Liver (tissue), 9 donors: ENCODE data around the gene TENM3. TPM values are rescaled to one million over a fixed set of nuclear protein-coding genes. Genes with fewer than 3 reads are reported as not detected.

Experiments
- DNase-seq: peaks from one replicate; pipeline ENCODE4 v3.0.0-alpha.2; 2017; ENCODE audit warnings: low spot score
- H3K27ac ChIP-seq, 2 donors: one replicate each; pipeline ENCODE4 v1.7.0; 2013; ENCODE audit warnings: inconsistent platforms in 2 of 2, low read length in 2 of 2, control low read depth in 1 of 2, low read depth in 1 of 2, mild to moderate bottlenecking in 1 of 2
- H3K27me3 ChIP-seq, 4 donors: one replicate each; pipeline versions ENCODE4 v1.6.1 to v1.7.0; 2013; ENCODE audit warnings: low read length in 3 of 4, inconsistent platforms in 1 of 4, mild to moderate bottlenecking in 1 of 4, moderate library complexity in 1 of 4; ENCODE audit not compliant: control insufficient read depth in 4 of 4, insufficient read depth in 4 of 4
- H3K36me3 ChIP-seq, 4 donors: one replicate each; pipeline versions ENCODE4 v1.6.1 to v1.7.0; 2013; ENCODE audit warnings: low read length in 3 of 4, mild to moderate bottlenecking in 3 of 4, low read depth in 1 of 4, moderate library complexity in 1 of 4; ENCODE audit not compliant: control insufficient read depth in 4 of 4, insufficient read depth in 3 of 4
- H3K4me1 ChIP-seq, 4 donors: one replicate each; pipeline versions ENCODE4 v1.6.1 to v1.7.0; 2013; ENCODE audit warnings: low read length in 3 of 4, mild to moderate bottlenecking in 3 of 4, moderate library complexity in 1 of 4; ENCODE audit not compliant: control insufficient read depth in 4 of 4, insufficient read depth in 4 of 4
- H3K4me3 ChIP-seq, 3 donors: one replicate each; pipeline versions ENCODE4 v1.6.1 to v1.7.0; 2013; ENCODE audit warnings: low read length in 3 of 3, control low read depth in 1 of 3, low read depth in 1 of 3, mild to moderate bottlenecking in 1 of 3
- H3K9ac ChIP-seq, 2 donors: one replicate each; pipeline ENCODE4 v1.7.0; 2013; ENCODE audit warnings: low read length in 2 of 2, mild to moderate bottlenecking in 2 of 2, moderate library complexity in 2 of 2, control low read depth in 1 of 2, low read depth in 1 of 2
- H3K9me3 ChIP-seq, 4 donors: one replicate each; pipeline versions ENCODE4 v1.6.1 to v1.7.0; 2013; ENCODE audit warnings: low read length in 3 of 4; ENCODE audit not compliant: control insufficient read depth in 4 of 4
- EGR1 ChIP-seq, 2 donors: IDR thresholded peaks; 2 replicates each; pipeline ENCODE4 v1.6.1; 2016 to 2018; ENCODE audit warnings: antibody characterized with exemption in 2 of 2, low read depth in 2 of 2
- FOXA1 ChIP-seq: IDR thresholded peaks from 2 replicates; pipeline ENCODE4 v1.6.1; 2016; ENCODE audit warnings: antibody characterized with exemption
- FOXA2 ChIP-seq: IDR thresholded peaks from 2 replicates; pipeline ENCODE4 v1.6.1; 2016; ENCODE audit warnings: antibody characterized with exemption
- GABPA ChIP-seq, 2 donors: IDR thresholded peaks in 1 of 2; conservative IDR thresholded peaks in 1 of 2; 2 replicates each; pipeline ENCODE4 v1.6.1; 2016; ENCODE audit warnings: antibody characterized with exemption in 2 of 2, mild to moderate bottlenecking in 1 of 2, moderate library complexity in 1 of 2
- HNF4A ChIP-seq, 2 donors: conservative IDR thresholded peaks; 2 replicates each; pipeline ENCODE4 v1.6.1; 2016; ENCODE audit warnings: antibody characterized with exemption in 2 of 2, mild to moderate bottlenecking in 2 of 2
- HNF4G ChIP-seq: IDR thresholded peaks from 2 replicates; pipeline ENCODE4 v1.6.1; 2016; ENCODE audit warnings: antibody characterized with exemption
- JUND ChIP-seq, 2 donors: IDR thresholded peaks; 2 replicates each; pipeline ENCODE4 v1.6.1; 2016; ENCODE audit warnings: antibody characterized with exemption in 2 of 2
- NR2F2 ChIP-seq: IDR thresholded peaks from 2 replicates; pipeline ENCODE4 v1.6.1; 2016; ENCODE audit warnings: antibody characterized with exemption
- RAD21 ChIP-seq, 2 donors: IDR thresholded peaks; 2 replicates each; pipeline ENCODE4 v1.6.1; 2016; ENCODE audit warnings: antibody characterized with exemption in 2 of 2, mild to moderate bottlenecking in 2 of 2
- RXRA ChIP-seq, 2 donors: IDR thresholded peaks; 2 replicates each; pipeline ENCODE4 v1.6.1; 2017 to 2018; ENCODE audit warnings: antibody characterized with exemption in 2 of 2, mild to moderate bottlenecking in 1 of 2
- SP1 ChIP-seq: IDR thresholded peaks from 2 replicates; pipeline ENCODE4 v1.6.1; 2018; ENCODE audit warnings: antibody characterized with exemption, mild to moderate bottlenecking
- TAF1 ChIP-seq: conservative IDR thresholded peaks from 2 replicates; pipeline ENCODE4 v1.6.1; 2016; ENCODE audit warnings: antibody characterized with exemption, mild to moderate bottlenecking
- YY1 ChIP-seq: IDR thresholded peaks from 2 replicates; pipeline ENCODE4 v1.6.1; 2016; ENCODE audit warnings: antibody characterized with exemption, mild to moderate bottlenecking
- WGBS: extraction: QIAGEN DNeasy Blood & Tissue Kit; methylation state at CpG from one replicate; pipeline ENCODE4 v1.1.7; 2013; 5-methylcytosine and 5-hydroxymethylcytosine counted together
- polyA plus RNA-seq, 2 donors: library from polyadenylated mRNA; stranded (reverse) in 1 of 2; unstranded in 1 of 2; fragments of 200-250 nt in 1 of 2; fragments of >200 nt in 1 of 2; fragmentation: Nextera tagmentation in 1 of 2; extraction: Ambion mirVana in 1 of 2; gene quantifications; one replicate each; pipeline versions ENCODE4 v1.2.1 to v1.2.3, GENCODE V29; 2013 to 2015
- total RNA-seq, 2 donors: library from RNA; depleted of rRNA; stranded (reverse); fragments of >200 nt; gene quantifications; one replicate each; pipeline ENCODE4 v1.2.3, GENCODE V29; 2014
- TF ChIP-seq, protein P1 (sequence below): IDR thresholded peaks from 2 replicates; pipeline ENCODE4 v1.6.1; 2016; ENCODE audit warnings: antibody characterized with exemption, mild to moderate bottlenecking
- TF ChIP-seq, protein P2 (sequence below): IDR thresholded peaks from 2 replicates; pipeline ENCODE4 v1.6.1; 2016; ENCODE audit warnings: antibody characterized with exemption
- TF ChIP-seq, protein P3 (sequence below): IDR thresholded peaks from 2 replicates; pipeline ENCODE4 v1.6.1; 2016; ENCODE audit warnings: antibody characterized with exemption
- TF ChIP-seq, protein P4 (sequence below): fragments of 150-350 bp; IDR thresholded peaks from 2 replicates; pipeline ENCODE4 v1.5.1; 2017; ENCODE audit warnings: improper control_type of control experiment, low read depth, low read length; ENCODE audit not compliant: missing input control
- TF ChIP-seq, protein P5 (sequence below): IDR thresholded peaks from 2 replicates; pipeline ENCODE4 v1.6.1; 2016; ENCODE audit warnings: antibody characterized with exemption
- donor health status: healthy.
- donor health status: healthy.
- donor health status: healthy.
- donor health status: healthy.
- donor health status: healthy.

Gene TENM3
- total and polyA plus RNA-seq, 4 donors: 0.32 to 16.8 (median 0.70) TPM

DNA sequence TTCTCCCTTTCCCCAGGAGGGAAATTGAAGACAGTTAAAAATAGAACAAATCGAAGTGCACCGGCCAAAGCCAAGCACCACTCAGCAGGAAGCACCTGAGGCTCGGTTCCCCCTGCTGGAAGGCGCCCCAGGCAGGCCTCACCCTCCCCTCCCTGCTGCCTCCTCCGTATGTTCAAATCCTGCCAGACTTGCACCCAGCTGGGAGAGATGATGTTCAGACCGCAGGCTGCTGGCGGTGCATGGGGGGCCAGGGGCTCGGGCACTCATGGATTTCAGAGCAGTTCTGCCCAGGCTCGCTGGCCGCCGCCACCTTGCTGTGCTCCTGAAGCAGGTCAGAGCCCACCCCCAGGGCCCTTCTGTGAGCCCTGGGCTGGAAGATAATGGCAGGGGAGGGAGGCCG, 582.6 kb downstream of the TENM3 start:
- TF ChIP-seq RAD21 (IDR thresholded peaks at IDR 0.05) (no peak), HNF4A (conservative IDR thresholded peaks at IDR 0.05) (no peak), TAF1 (no peak), NR2F2 (no peak), YY1 (no peak), SP1 (no peak), JUND (IDR thresholded peaks at IDR 0.05) (no peak), HNF4G (no peak), FOXA1 (no peak), EGR1 (IDR thresholded peaks at IDR 0.05; ENCODE audit: low read depth in 2 of 2) (no peak), FOXA2 (no peak), RXRA (IDR thresholded peaks at IDR 0.05) (no peak)
- TF ChIP-seq, protein P1, sequence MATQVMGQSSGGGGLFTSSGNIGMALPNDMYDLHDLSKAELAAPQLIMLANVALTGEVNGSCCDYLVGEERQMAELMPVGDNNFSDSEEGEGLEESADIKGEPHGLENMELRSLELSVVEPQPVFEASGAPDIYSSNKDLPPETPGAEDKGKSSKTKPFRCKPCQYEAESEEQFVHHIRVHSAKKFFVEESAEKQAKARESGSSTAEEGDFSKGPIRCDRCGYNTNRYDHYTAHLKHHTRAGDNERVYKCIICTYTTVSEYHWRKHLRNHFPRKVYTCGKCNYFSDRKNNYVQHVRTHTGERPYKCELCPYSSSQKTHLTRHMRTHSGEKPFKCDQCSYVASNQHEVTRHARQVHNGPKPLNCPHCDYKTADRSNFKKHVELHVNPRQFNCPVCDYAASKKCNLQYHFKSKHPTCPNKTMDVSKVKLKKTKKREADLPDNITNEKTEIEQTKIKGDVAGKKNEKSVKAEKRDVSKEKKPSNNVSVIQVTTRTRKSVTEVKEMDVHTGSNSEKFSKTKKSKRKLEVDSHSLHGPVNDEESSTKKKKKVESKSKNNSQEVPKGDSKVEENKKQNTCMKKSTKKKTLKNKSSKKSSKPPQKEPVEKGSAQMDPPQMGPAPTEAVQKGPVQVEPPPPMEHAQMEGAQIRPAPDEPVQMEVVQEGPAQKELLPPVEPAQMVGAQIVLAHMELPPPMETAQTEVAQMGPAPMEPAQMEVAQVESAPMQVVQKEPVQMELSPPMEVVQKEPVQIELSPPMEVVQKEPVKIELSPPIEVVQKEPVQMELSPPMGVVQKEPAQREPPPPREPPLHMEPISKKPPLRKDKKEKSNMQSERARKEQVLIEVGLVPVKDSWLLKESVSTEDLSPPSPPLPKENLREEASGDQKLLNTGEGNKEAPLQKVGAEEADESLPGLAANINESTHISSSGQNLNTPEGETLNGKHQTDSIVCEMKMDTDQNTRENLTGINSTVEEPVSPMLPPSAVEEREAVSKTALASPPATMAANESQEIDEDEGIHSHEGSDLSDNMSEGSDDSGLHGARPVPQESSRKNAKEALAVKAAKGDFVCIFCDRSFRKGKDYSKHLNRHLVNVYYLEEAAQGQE: no peak
- TF ChIP-seq, protein P2, sequence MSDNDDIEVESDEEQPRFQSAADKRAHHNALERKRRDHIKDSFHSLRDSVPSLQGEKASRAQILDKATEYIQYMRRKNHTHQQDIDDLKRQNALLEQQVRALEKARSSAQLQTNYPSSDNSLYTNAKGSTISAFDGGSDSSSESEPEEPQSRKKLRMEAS: no peak
- H3K9me3 ChIP-seq: no peaks in the 10 kb centered on the region
- no peak overlapping the region for H3K27ac ChIP-seq
- no peaks in the 10 kb centered on the region for H3K27me3 ChIP-seq
- no peaks in the 10 kb centered on the region for H3K4me1 ChIP-seq
- WGBS: 77% methylated on average over 12 of the region's 12 CpGs
- H3K9ac ChIP-seq: no peak overlapping the region
- no peaks in the 10 kb centered on the region for H3K36me3 ChIP-seq
- no peak for DNase-seq
- no peak overlapping the region for H3K4me3 ChIP-seq

DNA sequence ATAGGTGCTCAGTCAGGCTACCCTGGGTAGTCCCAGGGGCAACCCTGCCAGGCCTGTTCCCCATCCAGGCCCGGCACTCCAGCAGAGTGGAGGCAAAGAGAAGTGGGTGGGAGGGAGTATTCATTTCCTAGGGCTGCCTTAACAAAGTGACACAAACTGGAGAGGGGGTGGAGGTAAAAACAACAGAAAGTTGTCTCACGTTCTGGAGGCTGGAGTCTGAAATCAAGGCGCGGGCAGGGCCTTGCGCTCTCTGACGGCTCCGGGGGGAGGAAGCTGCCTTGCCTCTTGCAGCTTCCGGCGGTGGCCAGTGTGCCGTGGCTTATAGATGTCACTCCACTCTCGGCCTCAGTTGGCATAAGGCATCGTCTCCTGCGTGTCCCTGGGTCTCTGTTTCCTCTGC, 583.2 kb downstream of the TENM3 start:
- no peak overlapping the region for H3K4me3 ChIP-seq
- no peaks in the 10 kb centered on the region for H3K36me3 ChIP-seq
- TF ChIP-seq GABPA (IDR thresholded peaks at IDR 0.05 in 1 of 2, conservative IDR thresholded peaks at IDR 0.05 in 1 of 2) (no peak), FOXA1 (no peak), RXRA (IDR thresholded peaks at IDR 0.05) (no peak), EGR1 (IDR thresholded peaks at IDR 0.05; ENCODE audit: low read depth in 2 of 2) (no peak), TAF1 (no peak), NR2F2 (no peak), SP1 (no peak), FOXA2 (no peak), JUND (IDR thresholded peaks at IDR 0.05) (no peak), HNF4G (no peak)
- TF ChIP-seq, protein P3, sequence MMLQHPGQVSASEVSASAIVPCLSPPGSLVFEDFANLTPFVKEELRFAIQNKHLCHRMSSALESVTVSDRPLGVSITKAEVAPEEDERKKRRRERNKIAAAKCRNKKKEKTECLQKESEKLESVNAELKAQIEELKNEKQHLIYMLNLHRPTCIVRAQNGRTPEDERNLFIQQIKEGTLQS: no peak
- TF ChIP-seq, protein P4, sequence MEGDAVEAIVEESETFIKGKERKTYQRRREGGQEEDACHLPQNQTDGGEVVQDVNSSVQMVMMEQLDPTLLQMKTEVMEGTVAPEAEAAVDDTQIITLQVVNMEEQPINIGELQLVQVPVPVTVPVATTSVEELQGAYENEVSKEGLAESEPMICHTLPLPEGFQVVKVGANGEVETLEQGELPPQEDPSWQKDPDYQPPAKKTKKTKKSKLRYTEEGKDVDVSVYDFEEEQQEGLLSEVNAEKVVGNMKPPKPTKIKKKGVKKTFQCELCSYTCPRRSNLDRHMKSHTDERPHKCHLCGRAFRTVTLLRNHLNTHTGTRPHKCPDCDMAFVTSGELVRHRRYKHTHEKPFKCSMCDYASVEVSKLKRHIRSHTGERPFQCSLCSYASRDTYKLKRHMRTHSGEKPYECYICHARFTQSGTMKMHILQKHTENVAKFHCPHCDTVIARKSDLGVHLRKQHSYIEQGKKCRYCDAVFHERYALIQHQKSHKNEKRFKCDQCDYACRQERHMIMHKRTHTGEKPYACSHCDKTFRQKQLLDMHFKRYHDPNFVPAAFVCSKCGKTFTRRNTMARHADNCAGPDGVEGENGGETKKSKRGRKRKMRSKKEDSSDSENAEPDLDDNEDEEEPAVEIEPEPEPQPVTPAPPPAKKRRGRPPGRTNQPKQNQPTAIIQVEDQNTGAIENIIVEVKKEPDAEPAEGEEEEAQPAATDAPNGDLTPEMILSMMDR: no peak
- TF ChIP-seq, protein P5, sequence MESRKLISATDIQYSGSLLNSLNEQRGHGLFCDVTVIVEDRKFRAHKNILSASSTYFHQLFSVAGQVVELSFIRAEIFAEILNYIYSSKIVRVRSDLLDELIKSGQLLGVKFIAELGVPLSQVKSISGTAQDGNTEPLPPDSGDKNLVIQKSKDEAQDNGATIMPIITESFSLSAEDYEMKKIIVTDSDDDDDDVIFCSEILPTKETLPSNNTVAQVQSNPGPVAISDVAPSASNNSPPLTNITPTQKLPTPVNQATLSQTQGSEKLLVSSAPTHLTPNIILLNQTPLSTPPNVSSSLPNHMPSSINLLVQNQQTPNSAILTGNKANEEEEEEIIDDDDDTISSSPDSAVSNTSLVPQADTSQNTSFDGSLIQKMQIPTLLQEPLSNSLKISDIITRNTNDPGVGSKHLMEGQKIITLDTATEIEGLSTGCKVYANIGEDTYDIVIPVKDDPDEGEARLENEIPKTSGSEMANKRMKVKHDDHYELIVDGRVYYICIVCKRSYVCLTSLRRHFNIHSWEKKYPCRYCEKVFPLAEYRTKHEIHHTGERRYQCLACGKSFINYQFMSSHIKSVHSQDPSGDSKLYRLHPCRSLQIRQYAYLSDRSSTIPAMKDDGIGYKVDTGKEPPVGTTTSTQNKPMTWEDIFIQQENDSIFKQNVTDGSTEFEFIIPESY: no peak
- TF ChIP-seq, protein P2: no peak
- 75% methylated on average over 13 of the region's 13 CpGs for WGBS
- no peaks in the 10 kb centered on the region for H3K4me1 ChIP-seq
- DNase-seq: no peak
- no peaks in the 10 kb centered on the region for H3K27me3 ChIP-seq
- H3K9me3 ChIP-seq: no peaks in the 10 kb centered on the region
- H3K9ac ChIP-seq: no peak overlapping the region
- no peak overlapping the region for H3K27ac ChIP-seq
